ENCODE data around the gene SPPL3. TPM values are rescaled to one million over a fixed set of nuclear protein-coding genes. Genes with fewer than 3 reads are reported as not detected.

Gene SPPL3
- polyA plus RNA-seq, 1 of the 3 experiments (the other 2 are of a cell fraction): 18.8 TPM

- TF ChIP-seq REST (IDR thresholded peaks at IDR 0.05; ENCODE audit: low read depth, low read length) (no peak), POLR2AphosphoS5 (IDR thresholded peaks at IDR 0.05; ENCODE audit: low read depth, low read length) (no peak), NRF1 (IDR thresholded peaks at IDR 0.05; ENCODE audit: low read depth, low read length) (no peak)
- TF ChIP-seq, protein P1, sequence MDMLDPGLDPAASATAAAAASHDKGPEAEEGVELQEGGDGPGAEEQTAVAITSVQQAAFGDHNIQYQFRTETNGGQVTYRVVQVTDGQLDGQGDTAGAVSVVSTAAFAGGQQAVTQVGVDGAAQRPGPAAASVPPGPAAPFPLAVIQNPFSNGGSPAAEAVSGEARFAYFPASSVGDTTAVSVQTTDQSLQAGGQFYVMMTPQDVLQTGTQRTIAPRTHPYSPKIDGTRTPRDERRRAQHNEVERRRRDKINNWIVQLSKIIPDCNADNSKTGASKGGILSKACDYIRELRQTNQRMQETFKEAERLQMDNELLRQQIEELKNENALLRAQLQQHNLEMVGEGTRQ (IDR thresholded peaks at IDR 0.05; ENCODE audit: borderline replicate concordance, low read depth, low read length): no peak
Observed at GRCh38 chr12:120735181-120735580, 169.0 kb downstream of the SPPL3 start (continued).

DNA sequence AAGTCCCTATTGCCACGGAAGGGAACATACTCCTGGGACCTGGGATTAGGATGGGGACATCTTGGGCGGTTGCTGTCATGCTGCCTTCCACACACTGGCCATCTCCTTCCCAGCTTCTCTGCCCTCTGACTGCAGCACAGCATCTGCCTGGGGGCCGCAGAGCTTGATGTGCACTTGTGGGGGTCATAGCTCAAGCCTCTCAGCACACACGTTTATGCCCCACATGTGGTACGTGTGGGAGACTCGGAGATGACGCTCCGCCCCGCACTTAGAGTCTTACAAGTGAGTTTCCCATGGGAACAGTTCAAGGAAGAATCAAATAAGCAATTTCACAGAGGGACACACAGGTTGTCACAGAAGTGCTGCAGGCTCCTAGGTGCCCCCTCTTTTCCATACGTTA lies 169.9 kb downstream of the SPPL3 start:
- 96% methylated on average over 10 of the region's 10 CpGs for WGBS (ENCODE audit: low lambda C conversion rate)
- H2AFZ ChIP-seq (ENCODE audit: low read depth): no peak overlapping the region
- H3K9me3 ChIP-seq: no peaks in the 10 kb centered on the region
- H3K4me2 ChIP-seq: no peak overlapping the region
- ChIA-PET POLR2A (no interaction called here), CTCF (no interaction called here)
- H3K4me3 ChIP-seq (ENCODE audit: low read depth in 2 of 2, low read length in 1 of 2): no peak overlapping the region
- H3K9me2 ChIP-seq: no peaks in the 10 kb centered on the region
- no peak overlapping the region for H3K9ac ChIP-seq
- TF ChIP-seq TAF1 (IDR thresholded peaks at IDR 0.05; ENCODE audit: borderline replicate concordance, low read depth, low read length): no peak
- no peak for TF ChIP-seq FOXJ3 (CRISPR knock-in tag; IDR thresholded peaks at IDR 0.05)
- no peak for TF ChIP-seq RFX5 (IDR thresholded peaks at IDR 0.05; ENCODE audit: low read length)
- TF ChIP-seq MXI1 (IDR thresholded peaks at IDR 0.05; ENCODE audit: low read depth, low read length): no peak
- no peak for TF ChIP-seq REST (IDR thresholded peaks at IDR 0.05; ENCODE audit: low read depth, low read length)
- TF ChIP-seq EP300 (IDR thresholded peaks at IDR 0.05; ENCODE audit: borderline replicate concordance in 1 of 2, low read depth in 1 of 2, low read length in 1 of 2): no peak
- TF ChIP-seq, protein P2, sequence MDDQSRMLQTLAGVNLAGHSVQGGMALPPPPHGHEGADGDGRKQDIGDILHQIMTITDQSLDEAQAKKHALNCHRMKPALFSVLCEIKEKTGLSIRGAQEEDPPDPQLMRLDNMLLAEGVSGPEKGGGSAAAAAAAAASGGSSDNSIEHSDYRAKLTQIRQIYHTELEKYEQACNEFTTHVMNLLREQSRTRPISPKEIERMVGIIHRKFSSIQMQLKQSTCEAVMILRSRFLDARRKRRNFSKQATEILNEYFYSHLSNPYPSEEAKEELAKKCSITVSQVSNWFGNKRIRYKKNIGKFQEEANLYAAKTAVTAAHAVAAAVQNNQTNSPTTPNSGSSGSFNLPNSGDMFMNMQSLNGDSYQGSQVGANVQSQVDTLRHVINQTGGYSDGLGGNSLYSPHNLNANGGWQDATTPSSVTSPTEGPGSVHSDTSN (IDR thresholded peaks at IDR 0.05): no peak
- no peak for TF ChIP-seq USF1 (IDR thresholded peaks at IDR 0.05; ENCODE audit: borderline replicate concordance, low read depth)
- H3F3A ChIP-seq (replicated peaks; ENCODE audit: insufficient read depth): no peaks in the 10 kb centered on the region
- DNase-seq: no peak
- H4K20me1 ChIP-seq (ENCODE audit: insufficient read depth): no peaks in the 10 kb centered on the region
- no peaks in the 10 kb centered on the region for H3K4me1 ChIP-seq (ENCODE audit: control insufficient read depth in 1 of 2, insufficient read depth in 2 of 2, low read depth in 1 of 2, low read length in 1 of 2)
- no peaks in the 10 kb centered on the region for H3K79me2 ChIP-seq (ENCODE audit: insufficient read depth)
- H3K27ac ChIP-seq (ENCODE audit: low read depth in 2 of 2, low read length in 1 of 2): no peak overlapping the region
- H3K27me3 ChIP-seq (ENCODE audit: insufficient read depth): no peaks in the 10 kb centered on the region
- H3K36me3 ChIP-seq (replicated peaks in 1 of 2; ENCODE audit: control insufficient read depth in 1 of 2, insufficient read depth in 2 of 2, low read length in 1 of 2): no peaks in the 10 kb centered on the region
